Fibroblast of lung (primary cell): Measurements from ENCODE around the gene LMNTD2. TPM values are rescaled to one million over a fixed set of nuclear protein-coding genes. Genes with fewer than 3 reads are reported as not detected.

ENCODE experiments used
- DNase-seq, 2 donors: peaks; one replicate each; pipeline versions ENCODE4 v3.0.0 to v3.0.0-alpha.2; 2010; ENCODE audit warnings: low read depth in 2 of 2
- H2AFZ ChIP-seq: 2 replicates; pipeline ENCODE4 v1.5.1; 2012; ENCODE audit warnings: low read length, control low read depth, inconsistent platforms
- H3K27ac ChIP-seq: 2 replicates; pipeline ENCODE4 v1.5.1; 2011; ENCODE audit warnings: low read length, control low read depth; ENCODE audit not compliant: insufficient read depth
- H3K27me3 ChIP-seq: 2 replicates; pipeline ENCODE4 v1.5.1; 2011; ENCODE audit warnings: mild to moderate bottlenecking, low read length; ENCODE audit not compliant: control insufficient read depth, insufficient read depth
- H3K36me3 ChIP-seq: 2 replicates; pipeline ENCODE4 v1.5.1; 2011; ENCODE audit warnings: low read length; ENCODE audit not compliant: control insufficient read depth, insufficient read depth
- H3K4me1 ChIP-seq: 2 replicates; pipeline ENCODE4 v1.5.1; 2011; ENCODE audit warnings: low read length; ENCODE audit not compliant: control insufficient read depth, insufficient read depth; ENCODE audit errors: extremely low read depth
- H3K4me2 ChIP-seq: 2 replicates; pipeline ENCODE4 v1.5.1; 2011; ENCODE audit warnings: low read length, control low read depth; ENCODE audit not compliant: insufficient read depth; ENCODE audit errors: extremely low read depth
- H3K4me3 ChIP-seq, 4 experiments: fragments of 200-600 bp in 1 of 4; sonication (generic) in 1 of 4; replicated peaks in 1 of 4; 2 replicates each; pipeline ENCODE4 v1.5.1; 2011 to 2016; ENCODE audit warnings: low read length in 4 of 4, low read depth in 3 of 4, mild to moderate bottlenecking in 3 of 4, control low read depth in 2 of 4, inconsistent platforms in 1 of 4, mixed read lengths in 1 of 4; ENCODE audit not compliant: insufficient read depth in 1 of 4; ENCODE audit errors: control extremely low read depth in 1 of 4
- H3K79me2 ChIP-seq: 2 replicates; pipeline ENCODE4 v1.5.1; 2012; ENCODE audit warnings: mild to moderate bottlenecking, low read length, inconsistent platforms; ENCODE audit not compliant: control insufficient read depth, insufficient read depth
- H3K9ac ChIP-seq: 2 replicates; pipeline ENCODE4 v1.5.1; 2011; ENCODE audit warnings: mild to moderate bottlenecking, low read length, control low read depth; ENCODE audit not compliant: insufficient read depth
- H3K9me3 ChIP-seq: 2 replicates; pipeline ENCODE4 v1.5.1; 2012; ENCODE audit warnings: low read depth, low read length; ENCODE audit not compliant: control insufficient read depth, insufficient read depth
- H4K20me1 ChIP-seq: 2 replicates; pipeline ENCODE4 v1.5.1; 2011; ENCODE audit warnings: low read length; ENCODE audit not compliant: control insufficient read depth, insufficient read depth; ENCODE audit errors: extremely low read depth
- CTCF ChIP-seq, 2 donors: IDR thresholded peaks in 1 of 2; conservative IDR thresholded peaks in 1 of 2; 1 replicate in 1 of 2; 2 replicates in 1 of 2; pipeline ENCODE4 v1.5.1; 2011 to 2012; ENCODE audit warnings: low read length in 2 of 2, control low read depth in 1 of 2, inconsistent platforms in 1 of 2, low read depth in 1 of 2, mild to moderate bottlenecking in 1 of 2
- EZH2 ChIP-seq: IDR thresholded peaks from 2 replicates; pipeline ENCODE4 v1.5.1; 2012; ENCODE audit warnings: low read length, control low read depth, mild to moderate bottlenecking; ENCODE audit errors: missing control alignments
- polyA plus RNA-seq, 2 donors: library from polyadenylated mRNA; depleted of rRNA in 1 of 2; stranded (reverse) in 1 of 2; unstranded in 1 of 2; fragments of >200 nt; gene quantifications; 2 replicates each; pipeline ENCODE4 v1.2.1, GENCODE V29; 2011 to 2012; ENCODE audit warnings: missing spikeins in 1 of 2
- total RNA-seq: library from RNA; depleted of rRNA; stranded (reverse); fragments of >200 nt; gene quantifications from 2 replicates; pipeline ENCODE4 v1.2.1, GENCODE V29; 2014

The LMNTD2 gene
- total and polyA plus RNA-seq, 2 donors (not counting 1 experiment from before 2014, with no cell fraction given) = 0.08 to 0.17 TPM

DNA sequence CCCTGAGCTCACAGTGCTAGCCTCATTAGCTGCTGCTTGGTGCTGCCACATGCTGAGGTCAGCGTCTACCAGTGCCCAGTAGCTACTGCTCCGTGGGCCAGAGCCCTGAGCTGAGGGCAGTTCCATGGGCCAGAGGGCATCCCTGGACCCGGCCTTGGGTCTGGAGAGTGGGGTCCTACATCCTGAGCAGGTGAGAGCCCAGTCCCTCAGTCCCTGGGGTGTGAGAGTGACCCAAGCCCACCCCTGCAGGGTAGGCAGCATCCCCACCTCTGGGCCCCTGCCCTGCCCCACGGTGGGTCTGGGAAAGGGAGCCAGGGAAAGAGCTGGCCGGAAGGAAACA is 9.8 kb downstream of the LMNTD2 start:
- H3K4me3 ChIP-seq = no peak overlapping the region
- no peaks in the 10 kb centered on the region for H4K20me1 ChIP-seq
- H3K4me2 ChIP-seq = no peak overlapping the region
- no peaks in the 10 kb centered on the region for H3K9me3 ChIP-seq
- no peak overlapping the region for H3K27ac ChIP-seq
- no peaks in the 10 kb centered on the region for H3K36me3 ChIP-seq
- TF ChIP-seq CTCF (conservative IDR thresholded peaks at IDR 0.05 in 1 of 2, IDR thresholded peaks at IDR 0.05 in 1 of 2; ENCODE audit: low read depth in 1 of 2, low read length in 2 of 2) = no peak
- TF ChIP-seq EZH2 = no peak
- H3K9ac ChIP-seq = no peak overlapping the region
- H3K79me2 ChIP-seq = no peaks in the 10 kb centered on the region
- no peaks in the 10 kb centered on the region for H3K4me1 ChIP-seq
- H3K27me3 ChIP-seq = peaks cover 13% of the 10 kb centered on the region
- no peak for DNase-seq
- H2AFZ ChIP-seq = no peak overlapping the region

DNA sequence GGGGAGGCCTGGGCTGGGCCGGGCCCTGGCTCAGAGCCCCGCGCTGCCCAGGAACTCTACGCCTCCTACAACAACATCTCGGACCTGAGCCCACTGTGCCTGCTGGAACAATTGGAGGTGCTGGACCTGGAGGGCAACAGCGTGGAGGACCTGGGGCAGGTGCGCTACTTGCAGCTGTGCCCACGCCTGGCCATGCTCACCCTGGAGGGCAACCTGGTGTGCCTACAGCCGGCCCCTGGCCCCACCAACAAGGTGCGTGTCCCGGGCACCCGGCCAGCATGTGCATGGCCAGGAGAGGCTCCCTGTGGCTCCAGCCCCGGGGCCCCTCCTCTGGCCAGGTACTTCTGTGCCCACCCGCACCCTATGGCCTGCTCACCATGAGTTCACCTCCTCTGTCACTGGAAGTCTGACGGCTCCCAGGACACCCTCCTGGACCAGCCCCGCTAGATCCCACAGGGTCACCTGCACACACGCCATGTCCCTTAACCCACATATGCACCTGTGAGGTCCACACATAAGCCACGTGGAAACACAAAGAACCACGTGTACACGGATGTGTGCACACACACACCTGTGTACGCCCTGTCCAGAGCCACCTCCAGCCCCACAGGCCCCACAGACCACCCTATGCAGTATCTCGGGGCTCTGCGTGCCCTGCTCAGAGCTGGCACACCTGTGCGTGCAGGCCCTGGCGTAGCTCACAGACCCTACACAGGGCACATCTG is 10.4 kb downstream of the LMNTD2 start:
- Histone ChIP-seq H3K27ac (no peak overlapping the region), H3K9me3 (no peaks in the 10 kb centered on the region), H3K36me3 (no peaks in the 10 kb centered on the region), H3K4me3 (no peak overlapping the region), H3K4me1 (no peaks in the 10 kb centered on the region), H3K4me2 (no peak overlapping the region), H3K9ac (no peak overlapping the region), H3K79me2 (no peaks in the 10 kb centered on the region), H2AFZ (no peak overlapping the region), H3K27me3 (peaks cover 13% of the 10 kb centered on the region), H4K20me1 (no peaks in the 10 kb centered on the region)
- TF ChIP-seq CTCF (conservative IDR thresholded peaks at IDR 0.05 in 1 of 2, IDR thresholded peaks at IDR 0.05 in 1 of 2; ENCODE audit: low read depth in 1 of 2, low read length in 2 of 2) (no peak), EZH2 (no peak)
- DNase-seq = no peak

GRCh38 chr11:548700-549603 is 11.6 kb downstream of the LMNTD2 start:
- Histone ChIP-seq H3K27me3 (peaks cover 4% of the 10 kb centered on the region), H4K20me1 (no peaks in the 10 kb centered on the region), H3K9me3 (no peaks in the 10 kb centered on the region), H3K4me3 (no peak overlapping the region), H3K27ac (no peak overlapping the region), H3K4me1 (no peaks in the 10 kb centered on the region), H3K36me3 (no peaks in the 10 kb centered on the region), H3K4me2 (no peak overlapping the region), H3K79me2 (no peaks in the 10 kb centered on the region), H2AFZ (no peak overlapping the region), H3K9ac (no peak overlapping the region)
- TF ChIP-seq EZH2 = no peak
- TF ChIP-seq CTCF (conservative IDR thresholded peaks at IDR 0.05 in 1 of 2, IDR thresholded peaks at IDR 0.05 in 1 of 2; ENCODE audit: low read depth in 1 of 2, low read length in 2 of 2) = no peak
- peak in 1 of 2 donors; percentile 25 for DNase-seq
